GM18517 (cell line): Measurements from ENCODE around the gene NRXN2.
"Not testable (repeated sequence)": the region's sequence is repeated elsewhere in the genome, so short reads cannot be mapped to it uniquely, and the experiment has no call there.

ENCODE experiments used
- ATAC-seq: cut with Tn5 transposase; IDR thresholded peaks from one replicate; pipeline ENCODE4 v1.9.1; 2021; ENCODE audit warnings: mild to moderate bottlenecking, moderate library complexity; ENCODE audit not compliant: unreplicated experiment

The NRXN2 gene

DNA sequence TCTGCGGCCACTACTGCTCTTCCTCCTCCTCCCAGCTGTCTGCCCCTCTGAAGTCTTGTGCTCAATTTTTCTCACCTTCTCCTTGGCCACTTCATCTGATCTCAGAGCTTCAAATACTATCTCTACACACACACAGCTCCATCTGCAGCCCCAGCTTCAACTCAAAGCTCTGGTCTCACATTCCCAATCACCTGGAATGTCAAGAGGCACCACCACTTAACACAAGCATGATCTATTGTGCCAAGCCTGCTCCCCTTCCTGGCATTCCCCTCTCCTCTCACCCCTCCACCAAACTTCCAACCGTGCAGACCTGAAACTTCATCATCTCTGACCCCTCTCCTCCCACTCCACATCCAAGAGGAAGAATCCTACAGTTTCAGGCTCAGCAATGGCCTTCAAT lies 17.5 kb downstream of the NRXN2 start:
- no peak for ATAC-seq

DNA sequence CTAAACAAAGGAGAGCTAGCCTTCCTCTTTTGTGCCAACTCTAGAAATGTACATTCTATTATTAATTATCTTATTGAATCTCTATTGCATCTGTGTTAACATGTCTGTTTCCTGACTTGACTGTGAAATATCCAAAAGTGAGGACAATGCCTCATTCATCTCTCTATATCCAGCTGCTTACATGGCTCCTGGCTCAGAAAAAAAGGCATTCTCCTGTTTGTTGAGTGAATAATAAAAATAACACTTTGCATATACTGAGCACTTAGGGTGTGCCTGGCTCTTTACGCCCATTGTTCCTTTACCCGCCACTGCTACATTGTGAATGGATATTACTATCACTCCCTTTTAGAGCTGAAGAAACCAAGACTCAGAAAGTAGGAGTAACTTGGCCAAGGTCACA lies 19.9 kb downstream of the NRXN2 start:
- no peak for ATAC-seq

DNA sequence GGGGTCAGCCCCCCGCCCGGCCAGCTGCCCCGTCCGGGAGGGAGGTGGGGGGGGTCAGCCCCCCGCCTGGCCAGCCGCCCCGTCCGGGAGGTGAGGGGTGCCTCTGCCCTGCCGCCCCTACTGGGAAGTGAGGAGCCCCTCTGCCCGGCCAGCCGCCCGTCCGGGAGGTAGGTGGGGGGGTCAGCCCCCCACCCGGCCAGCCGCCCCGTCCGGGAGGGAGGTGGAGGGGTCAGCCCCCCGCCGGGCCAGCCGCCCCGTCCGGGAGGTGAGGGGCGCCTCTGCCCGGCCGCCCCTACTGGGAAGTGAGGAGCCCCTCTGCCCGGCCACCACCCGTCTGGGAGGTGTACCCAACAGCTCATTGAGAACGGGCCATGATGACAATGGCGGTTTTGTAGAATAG lies 21.0 kb downstream of the NRXN2 start:
- not testable (repeated sequence) for ATAC-seq

DNA sequence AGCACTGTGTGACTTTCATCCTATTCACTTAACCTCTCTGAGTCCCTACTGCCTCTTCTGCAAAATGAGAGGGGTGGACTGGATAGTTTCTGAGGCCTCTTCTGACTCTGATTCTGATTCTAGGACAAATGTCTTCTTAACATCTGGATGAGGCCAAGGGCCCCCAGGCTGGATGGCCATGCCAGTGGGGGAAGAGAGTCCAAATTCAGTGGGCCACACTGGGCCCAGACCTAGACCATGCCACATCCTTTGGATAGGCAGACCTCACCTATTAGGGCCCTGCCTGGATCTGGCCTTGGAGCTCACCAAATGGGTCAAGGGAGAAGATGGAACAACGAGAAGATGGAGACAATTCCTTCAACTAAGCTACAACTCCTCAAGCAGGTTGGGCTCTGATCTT lies 24.6 kb downstream of the NRXN2 start:
- no peak for ATAC-seq

DNA sequence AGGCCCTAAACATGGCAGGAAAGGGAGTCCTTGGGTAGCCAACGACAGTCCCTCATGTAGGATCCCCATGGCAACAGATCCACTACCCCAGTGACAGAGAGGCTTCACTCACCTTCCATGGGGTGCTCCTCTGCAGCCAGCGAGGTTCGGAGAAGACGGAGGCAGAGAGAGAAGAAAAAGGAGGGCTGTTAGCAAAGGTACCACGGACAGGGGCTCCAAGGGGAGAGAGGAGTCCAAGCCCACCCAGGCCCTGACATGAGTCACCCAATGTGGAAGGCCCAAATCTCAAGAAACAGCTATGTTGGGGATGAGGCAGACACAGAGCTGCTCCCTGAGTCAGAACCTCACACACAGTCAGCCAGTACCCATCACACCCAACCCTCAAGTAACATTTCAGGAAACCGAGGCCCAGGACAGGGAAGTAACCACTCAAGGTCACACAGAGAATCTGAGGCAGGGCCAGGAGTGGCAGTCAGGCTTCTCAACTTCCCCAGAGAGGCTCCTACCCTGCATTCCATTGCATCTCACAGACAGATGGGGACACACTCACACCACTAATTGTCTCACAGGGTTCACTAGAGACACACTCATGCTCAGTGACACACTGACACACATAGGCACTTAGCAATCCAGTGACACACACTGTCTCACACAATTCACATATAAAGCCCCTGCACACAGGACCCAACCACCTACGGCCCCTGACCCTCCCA lies 25.2 kb downstream of the NRXN2 start:
- no peak for ATAC-seq

DNA sequence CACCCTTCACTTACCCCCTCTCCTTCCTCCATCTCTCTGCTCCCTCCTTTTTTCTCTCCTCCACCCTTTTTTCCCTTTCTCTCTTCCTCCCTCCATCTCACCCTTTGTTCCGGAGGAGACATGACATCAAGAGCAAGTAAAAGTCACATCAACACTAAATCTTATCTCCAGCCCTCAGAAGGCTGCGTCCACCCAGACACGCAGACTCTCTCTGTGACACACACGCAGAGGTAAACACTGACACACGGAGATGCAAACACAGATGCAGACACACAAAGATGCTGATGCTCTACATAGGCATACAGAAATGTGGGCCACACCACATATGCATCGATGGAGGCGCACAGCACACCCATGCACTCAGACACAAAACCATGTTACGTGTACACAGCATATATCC lies 27.0 kb downstream of the NRXN2 start:
- no peak for ATAC-seq

DNA sequence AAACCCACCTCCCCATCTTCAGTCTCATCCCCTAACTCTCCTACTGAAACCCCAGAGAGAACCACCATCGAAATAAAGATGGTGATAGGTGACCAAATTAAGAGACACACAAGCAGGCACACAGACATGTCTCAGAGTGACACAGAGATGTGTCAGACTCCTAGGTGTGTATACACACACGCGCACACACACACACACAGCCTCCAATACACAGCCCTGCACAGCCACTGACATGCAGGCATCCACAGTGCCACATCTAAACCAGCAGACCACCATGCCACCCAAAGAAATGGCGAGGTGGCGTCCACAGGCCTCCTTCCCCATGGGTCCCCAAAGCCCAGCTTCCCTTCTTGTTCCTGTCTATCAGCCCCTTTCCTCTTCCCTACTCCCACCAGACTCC lies 27.4 kb downstream of the NRXN2 start:
- ATAC-seq = no peak

DNA sequence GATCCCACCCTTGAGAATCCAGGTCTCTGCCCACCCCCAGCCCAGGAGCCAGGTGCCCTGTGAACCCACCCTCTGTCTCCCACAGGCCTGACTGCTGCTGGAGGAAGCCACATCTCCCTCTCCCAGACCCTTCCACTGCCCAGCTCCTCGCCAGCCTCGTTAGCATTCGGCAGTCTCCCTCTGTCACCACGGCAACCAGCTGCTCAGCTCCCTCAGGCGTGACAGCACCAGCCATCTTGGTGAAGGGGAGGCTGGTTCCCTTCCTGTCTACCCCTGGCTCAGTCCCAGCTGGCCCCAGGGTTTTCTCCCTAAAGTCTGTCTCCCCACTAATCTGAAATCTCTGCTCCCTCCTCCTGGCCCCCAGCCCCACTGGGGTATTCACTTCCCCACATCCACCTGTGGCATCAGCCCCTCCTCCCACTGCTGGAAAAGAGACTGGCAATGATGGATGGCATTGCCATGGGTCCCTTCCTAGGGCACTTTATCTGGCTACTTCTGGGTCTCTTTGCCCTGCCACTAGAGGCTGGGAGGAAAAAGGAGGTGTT lies 28.1 kb downstream of the NRXN2 start:
- ATAC-seq = no peak

DNA sequence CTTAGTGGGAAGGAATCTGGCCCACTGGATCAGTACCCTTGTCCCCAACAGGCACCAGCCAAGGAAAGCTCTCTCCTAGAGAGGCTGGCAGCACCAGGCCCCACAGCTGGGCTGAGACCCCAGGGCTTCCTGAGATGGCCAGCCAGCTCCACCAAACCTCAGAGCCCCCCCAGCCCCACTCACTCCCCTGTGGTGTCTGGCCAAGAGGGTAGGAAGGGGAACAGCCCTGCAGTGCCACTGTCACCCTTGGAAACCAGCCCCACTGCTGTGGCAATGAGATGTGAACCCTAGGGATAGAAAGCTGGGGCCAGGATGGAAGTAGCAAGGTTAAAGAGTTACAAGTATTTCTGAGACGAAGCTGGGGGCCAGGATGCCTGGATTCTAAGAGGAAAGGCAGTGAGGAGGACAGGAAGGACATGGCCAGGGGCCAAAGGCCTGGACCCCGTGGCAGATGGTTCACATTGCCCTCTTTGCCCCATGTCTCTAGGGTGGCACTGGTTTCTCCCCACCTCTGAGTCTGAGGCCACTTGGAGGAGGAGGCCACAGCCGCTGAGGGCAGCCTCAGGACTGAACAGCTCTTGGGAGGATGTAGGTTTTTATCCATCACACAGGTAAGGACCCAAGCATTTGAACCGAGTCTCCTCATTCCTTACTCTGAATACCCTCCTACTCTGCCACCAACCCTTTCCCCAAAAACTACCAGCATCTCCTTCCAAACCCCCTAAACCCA lies 28.8 kb downstream of the NRXN2 start:
- ATAC-seq = no peak

DNA sequence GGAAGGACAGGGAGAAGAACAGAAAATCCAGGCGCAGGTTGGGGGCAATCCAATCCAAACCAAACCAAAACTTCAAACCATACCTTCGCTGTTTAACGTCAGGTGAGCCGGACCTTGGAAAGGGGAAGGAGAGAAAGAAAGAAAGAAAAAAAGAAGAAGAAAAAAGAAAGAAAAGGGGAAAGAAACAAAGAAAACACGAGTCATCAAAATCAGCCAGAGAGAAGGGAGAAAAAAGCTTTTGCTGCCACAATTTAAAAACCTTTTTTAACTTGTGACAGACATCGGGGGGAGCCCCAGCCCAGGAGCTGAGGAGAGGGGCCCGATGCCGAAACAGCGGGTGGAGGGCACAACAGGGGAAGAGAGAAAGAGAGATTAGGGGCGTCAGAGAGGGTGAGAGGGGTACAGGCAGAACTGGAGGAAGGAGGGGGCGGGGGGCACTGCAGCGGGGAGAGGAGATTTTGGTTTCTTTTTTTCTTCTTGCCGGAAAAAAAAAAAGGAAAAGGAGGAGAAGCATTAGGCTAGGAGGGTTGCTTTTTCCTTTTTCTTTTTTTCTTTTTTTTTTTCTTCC lies 30.1 kb downstream of the NRXN2 start:
- no peak for ATAC-seq

DNA sequence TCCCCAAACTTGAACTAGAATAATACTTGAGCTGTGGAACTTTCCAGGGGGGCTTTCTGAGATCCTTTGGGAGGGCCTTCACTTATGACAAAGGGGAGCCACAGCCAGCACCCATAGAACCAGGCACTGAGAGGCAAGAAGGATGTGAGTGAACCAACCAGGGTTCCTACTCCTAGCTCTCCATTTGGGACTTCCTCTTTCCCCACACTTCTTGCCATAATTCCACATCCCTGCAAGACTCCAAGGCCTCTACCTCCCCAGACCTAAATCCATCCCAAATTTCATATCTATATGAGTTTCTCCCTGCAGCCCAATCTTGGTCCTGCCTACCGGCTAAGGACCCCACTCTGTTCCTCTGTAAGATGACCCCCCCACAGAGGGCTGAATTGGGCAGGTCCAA lies 31.5 kb downstream of the NRXN2 start:
- ATAC-seq = no peak

DNA sequence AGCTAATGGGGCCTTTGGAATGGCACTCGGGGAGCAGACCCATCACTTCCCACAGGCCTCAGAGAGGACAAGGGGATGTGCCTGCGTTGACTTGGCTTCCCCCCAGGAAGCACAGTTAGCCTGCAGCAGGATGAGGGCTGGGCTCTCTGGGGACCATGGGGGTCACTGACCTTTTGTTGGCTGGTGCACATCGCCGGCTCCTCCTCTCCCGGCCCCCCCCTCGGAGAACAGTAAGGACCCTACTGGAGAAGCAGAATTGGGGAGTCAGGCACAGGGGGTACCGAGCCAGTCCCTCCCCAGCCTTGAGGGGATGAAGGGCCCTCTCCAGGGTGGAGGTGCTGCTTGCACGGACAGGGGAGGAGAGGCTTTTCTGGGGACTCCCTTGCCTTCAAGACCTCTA lies 32.8 kb downstream of the NRXN2 start:
- no peak for ATAC-seq

DNA sequence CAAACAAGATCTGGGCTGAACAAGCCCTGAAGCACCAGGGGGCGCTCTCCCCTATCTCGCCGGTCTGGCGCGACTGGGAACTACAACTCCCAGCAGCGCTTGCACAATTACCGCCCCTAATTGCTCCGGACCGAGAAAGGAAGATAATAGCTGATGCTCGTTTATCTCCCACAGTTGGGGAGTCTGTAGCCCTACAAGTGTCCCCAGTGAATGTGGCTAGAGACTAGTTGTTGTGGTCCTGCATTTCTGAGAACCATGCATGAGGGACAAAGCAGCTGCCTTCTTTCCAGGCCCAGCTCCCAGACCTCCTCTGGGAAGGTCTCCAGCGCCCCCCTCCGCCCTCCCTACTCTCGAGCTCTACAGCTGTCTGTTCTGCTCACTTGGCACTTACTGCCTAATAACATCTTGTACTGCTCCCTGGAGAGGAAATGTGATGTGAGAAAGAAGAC lies 34.4 kb downstream of the NRXN2 start:
- no peak for ATAC-seq

DNA sequence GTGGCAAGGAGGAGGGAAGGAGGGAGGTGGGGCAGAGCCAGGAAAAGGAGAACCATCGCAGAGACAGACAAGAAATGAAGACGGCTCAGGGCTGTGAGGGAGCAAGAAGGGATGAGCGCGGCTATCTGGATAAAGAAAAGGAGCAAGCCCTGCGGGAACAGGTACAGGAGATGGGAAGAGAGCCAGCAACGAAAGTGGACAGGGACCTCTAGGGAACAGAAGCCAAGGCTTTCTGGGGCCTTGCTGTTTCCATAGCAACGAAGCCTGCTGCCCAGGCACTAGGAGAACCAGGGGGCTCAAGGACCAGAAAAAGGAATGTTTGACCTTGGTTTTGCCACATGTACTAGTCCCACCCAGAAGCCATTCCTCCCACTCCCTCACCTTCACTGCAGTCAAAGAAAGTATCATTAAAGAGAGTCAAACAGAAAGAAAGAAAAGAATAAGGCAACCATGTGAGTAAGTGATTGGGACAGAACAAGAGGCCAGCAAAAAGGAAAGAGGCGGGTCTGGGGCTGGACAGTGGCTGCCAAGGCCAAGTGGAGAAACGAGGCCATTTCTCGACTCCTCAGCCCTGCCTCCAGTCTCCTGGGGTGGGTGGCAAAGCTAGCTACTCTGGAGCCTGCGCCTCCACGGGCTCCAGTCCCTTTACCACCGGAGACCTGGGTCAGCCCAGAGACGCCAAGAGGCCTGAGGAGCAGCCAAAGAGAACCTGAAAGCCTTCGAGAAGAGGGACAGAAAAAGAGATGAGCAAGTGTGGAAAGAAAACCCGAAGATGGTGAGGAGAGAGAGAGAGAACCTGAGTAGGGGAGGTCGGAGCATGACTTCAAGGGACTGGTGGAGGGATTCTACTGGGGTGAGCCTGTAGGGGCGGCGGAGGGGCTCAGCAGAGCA lies 35.1 kb downstream of the NRXN2 start:
- no peak for ATAC-seq

DNA sequence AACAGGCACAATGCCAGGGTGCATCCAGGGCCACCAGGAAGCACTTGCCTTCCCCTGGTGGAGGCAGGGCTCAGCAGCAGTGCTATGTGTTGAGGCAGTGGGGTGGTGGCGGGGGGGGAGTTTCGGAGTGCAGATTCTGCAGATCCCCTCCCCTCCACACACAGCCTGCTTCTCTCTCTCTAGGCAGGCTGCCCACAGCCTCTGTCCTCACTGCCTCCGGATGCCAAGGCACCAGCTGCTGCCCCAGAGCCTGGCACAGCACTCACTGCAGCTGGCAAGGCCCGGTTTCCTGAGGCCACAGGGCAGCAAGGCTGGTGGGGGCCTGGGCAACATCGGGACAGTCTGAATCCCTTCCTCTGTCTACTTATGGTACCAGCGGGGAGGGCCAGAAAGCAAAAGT lies 35.8 kb downstream of the NRXN2 start:
- ATAC-seq = no peak

DNA sequence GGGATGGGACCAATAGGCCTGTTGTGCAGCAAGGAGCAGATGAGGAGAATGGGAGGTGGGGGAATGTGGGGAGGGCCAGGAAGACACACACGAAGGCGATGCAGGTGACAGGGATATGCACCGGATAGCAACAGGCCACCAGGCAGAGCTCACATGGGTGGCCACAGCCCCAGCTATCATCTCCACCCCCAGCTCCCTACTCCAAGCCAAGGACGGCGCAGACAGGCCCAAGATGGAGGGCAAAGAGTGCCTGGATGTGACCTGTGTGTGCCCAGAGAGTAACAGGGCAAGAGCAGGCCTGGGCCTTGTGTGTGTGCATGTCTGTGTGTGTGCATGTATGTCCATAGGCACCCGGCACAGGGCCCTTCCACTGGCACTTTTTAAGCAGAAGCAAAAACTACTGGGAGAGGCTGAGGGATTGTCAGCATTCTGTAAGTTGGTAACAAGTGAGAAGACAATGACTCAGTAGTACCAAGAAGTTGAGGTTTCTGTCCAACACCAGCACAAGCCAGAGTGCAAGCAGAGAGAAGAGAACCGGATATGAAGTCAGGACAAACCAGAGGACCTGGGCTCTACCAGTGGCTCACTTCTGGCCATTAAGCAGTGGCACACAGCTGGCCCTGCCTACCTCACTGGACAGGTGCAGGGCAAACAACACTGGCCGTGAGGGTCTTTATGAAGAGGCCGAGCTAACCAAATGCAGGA lies 36.4 kb downstream of the NRXN2 start:
- ATAC-seq = no peak

DNA sequence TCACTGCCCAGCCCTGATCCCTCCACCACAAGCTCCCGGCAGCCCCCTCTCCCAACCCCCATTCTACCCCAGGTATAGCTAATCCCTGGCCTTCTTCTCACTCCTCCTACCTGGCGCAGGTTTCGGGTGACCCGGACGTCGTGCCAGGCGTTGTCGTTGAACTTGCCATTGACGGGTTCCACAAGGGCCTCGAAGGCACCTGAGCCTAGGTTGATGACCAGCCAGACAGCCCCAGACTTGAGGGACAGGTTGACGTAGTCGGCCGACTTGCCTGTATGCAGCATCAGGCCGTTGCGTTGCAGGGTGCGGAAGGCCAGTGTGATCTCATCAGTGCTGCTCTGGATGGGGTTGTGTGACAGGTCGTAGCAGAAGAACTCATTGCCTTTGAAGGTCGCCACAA lies 37.5 kb downstream of the NRXN2 start:
- ATAC-seq = no peak

DNA sequence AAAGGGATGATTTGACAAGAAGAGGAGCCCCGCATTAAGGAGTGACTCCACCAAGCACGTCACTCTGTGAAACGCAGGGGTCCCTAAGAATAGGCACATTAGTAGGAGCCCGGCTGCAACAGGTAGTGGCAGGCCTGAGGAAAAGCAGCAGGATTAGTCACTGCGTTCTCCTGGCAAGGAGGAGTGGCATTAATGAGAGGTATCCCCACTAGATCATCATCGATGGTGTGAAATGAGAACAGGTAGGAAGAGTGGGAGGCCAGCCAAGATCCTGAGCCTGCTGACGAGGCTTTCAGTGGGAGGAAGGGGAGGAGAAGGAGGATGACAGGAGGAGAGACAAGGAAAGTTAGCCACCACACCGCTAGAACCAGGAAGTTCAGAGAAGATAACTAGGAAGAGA lies 38.6 kb downstream of the NRXN2 start:
- no peak for ATAC-seq

DNA sequence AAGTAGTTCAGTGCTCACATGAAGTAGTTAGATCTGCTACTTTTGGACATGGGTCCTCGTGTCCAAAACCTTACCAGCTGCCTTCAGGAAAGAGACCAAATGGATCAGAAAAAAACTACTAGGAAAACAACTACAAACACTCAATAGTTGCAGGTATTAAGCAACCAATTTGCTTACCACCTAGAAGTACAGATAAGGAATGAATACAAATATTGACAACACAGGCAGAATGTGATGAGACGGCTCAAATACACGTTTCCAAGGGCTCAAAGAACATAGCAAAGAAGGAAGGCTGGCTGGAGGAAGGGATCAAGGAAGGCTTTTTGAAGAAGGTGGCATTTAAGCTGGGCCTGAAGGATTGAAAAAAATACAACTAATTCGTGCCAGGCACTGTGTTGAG lies 41.8 kb downstream of the NRXN2 start:
- ATAC-seq = no peak

DNA sequence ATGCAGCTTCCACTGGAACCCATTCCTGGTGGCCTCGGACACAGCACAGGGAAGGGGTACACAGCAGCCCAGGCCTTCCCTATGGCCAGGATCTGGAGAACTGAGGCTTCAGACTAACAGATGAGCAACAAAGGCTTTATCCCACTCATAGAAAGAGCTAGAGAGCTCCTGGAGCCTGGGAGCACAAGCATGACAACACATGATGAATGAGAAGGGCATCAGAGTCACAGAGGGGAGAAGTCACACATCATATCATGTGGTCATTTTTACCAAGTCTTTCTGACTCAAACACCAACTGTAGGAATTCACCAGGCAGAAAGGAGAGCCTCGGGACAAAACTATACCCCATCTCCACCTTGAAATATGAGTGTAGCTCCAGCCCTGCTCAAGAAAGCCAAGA lies 43.2 kb downstream of the NRXN2 start:
- no peak for ATAC-seq
